GM19351 (cell line): ENCODE results near the gene SCGB1D4.

Experiments
- ATAC-seq: cut with Tn5 transposase; IDR thresholded peaks from one replicate; pipeline ENCODE4 v1.9.1; 2021; ENCODE audit warnings: mild to moderate bottlenecking, moderate library complexity; ENCODE audit not compliant: unreplicated experiment

SCGB1D4 gene

GRCh38 chr11:62280452-62280851 lies 18.4 kb downstream of the SCGB1D4 start:
- ATAC-seq = no peak

GRCh38 chr11:62273789-62274275 lies 25.0 kb downstream of the SCGB1D4 start:
- ATAC-seq = no peak

- ATAC-seq = no peak
These were observed 25.6 kb downstream of the SCGB1D4 start for GRCh38 chr11:62273284-62273683.

- ATAC-seq = no peak
These were observed 29.1 kb downstream of the SCGB1D4 start, which contains the start of gene SCGB2A2 for GRCh38 chr11:62269654-62270278. SCGB2A2 (plus strand) TSS chr11:62270158; CDS start chr11:62270217, 59 bp downstream.

- no peak for ATAC-seq
These were observed 31.3 kb downstream of the SCGB1D4 start for GRCh38 chr11:62267576-62267975.

- no peak for ATAC-seq
These were observed 31.8 kb downstream of the SCGB1D4 start for GRCh38 chr11:62267050-62267449.

GRCh38 chr11:62266558-62266957 lies 32.3 kb downstream of the SCGB1D4 start:
- no peak for ATAC-seq

GRCh38 chr11:62264004-62264403 lies 34.9 kb downstream of the SCGB1D4 start:
- ATAC-seq = no peak

GRCh38 chr11:62260261-62260953 lies 38.5 kb downstream of the SCGB1D4 start:
- ATAC-seq = no peak

- ATAC-seq = no peak
These were observed 42.6 kb downstream of the SCGB1D4 start for GRCh38 chr11:62256281-62256680.

- no peak for ATAC-seq
These were observed 44.8 kb downstream of the SCGB1D4 start for GRCh38 chr11:62253999-62254542.

- no peak for ATAC-seq
These were observed 47.2 kb downstream of the SCGB1D4 start for GRCh38 chr11:62251698-62252097.
